GM19043 (cell line): Measurements from ENCODE around the gene VASH1.

Source experiments
- ATAC-seq: cut with Tn5 transposase; IDR thresholded peaks from one replicate; pipeline ENCODE4 v1.9.1; 2021; ENCODE audit warnings: low read depth; ENCODE audit not compliant: unreplicated experiment

Gene VASH1

DNA sequence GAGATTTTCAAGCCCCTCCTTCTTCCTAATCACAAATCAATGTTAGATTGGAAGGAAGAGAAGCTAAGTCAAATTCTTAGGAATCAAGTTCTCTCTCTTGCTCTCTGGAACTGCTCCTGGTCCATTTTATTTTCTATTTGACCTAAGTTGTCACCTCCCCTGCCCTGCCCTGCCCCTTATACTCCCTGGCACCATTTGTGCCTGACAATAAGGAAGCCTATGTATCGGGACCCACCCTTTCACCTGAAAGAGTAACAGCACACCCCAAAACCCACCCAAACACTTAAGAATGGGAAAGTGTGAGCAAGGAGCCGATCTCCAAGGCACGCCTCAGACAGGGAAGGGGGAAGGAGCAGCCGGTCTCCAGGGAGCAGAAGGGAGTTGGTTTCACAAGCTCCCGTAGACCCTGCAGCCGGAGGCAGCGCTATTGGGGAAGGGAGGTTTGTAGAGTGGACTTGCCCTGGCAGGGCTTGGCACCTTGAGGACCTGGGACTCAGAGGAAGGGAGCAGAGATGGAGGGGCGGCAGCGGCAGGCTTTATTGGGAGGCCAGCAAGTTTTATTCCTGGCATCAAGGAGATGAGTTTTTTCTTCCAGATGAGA lies 66.5 kb downstream of the VASH1 start:
- ATAC-seq = no peak

DNA sequence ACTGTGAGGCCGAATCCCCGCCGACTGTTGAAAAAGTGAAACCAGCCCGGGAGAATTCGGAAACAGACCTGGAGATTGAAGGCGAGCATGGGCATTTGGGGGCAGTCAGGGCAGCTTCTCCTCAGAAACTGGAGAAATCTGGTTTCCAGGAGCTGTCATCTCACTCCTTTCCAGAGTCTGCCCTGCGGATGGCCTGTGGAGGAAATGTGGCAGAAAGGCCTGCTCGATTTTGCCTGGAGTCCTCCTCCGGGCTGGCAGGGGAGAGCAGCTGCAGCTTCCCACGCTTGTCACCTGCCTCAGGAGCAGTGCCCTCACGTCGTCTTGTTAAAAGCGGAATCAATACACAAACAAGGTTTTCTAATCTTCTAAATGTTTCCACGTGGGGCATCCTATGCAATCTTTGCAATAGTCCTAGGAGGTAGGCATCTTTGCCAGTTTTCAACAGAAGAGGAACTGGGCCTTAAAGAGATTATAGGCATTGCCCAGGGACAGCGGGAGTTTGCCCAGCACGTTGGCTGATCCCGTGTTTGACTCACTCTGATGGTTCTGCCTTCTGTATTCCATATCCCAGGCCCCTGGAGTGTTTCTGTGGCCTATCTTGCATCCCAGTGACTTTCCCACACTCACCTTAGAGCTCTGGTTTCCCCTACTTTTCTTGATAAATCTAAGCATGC lies 67.2 kb downstream of the VASH1 start:
- ATAC-seq = no peak

DNA sequence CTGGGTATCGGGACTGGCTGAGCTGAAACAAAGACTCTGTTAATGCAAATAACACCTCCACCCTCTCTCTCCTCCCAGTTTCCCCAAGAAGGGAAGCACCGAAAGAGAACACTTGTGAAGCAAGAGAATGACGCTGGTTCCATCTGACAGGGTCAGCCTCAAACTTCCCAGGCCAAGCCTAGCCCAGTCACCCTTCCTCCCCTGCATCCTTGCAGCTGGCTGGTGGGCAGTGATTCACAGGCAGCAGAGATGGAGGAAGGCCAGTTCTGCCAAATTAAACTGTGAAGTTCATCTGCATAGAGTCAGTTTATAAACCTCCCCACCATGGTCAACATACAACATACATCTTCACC lies 67.7 kb downstream of the VASH1 start:
- ATAC-seq = no peak

DNA sequence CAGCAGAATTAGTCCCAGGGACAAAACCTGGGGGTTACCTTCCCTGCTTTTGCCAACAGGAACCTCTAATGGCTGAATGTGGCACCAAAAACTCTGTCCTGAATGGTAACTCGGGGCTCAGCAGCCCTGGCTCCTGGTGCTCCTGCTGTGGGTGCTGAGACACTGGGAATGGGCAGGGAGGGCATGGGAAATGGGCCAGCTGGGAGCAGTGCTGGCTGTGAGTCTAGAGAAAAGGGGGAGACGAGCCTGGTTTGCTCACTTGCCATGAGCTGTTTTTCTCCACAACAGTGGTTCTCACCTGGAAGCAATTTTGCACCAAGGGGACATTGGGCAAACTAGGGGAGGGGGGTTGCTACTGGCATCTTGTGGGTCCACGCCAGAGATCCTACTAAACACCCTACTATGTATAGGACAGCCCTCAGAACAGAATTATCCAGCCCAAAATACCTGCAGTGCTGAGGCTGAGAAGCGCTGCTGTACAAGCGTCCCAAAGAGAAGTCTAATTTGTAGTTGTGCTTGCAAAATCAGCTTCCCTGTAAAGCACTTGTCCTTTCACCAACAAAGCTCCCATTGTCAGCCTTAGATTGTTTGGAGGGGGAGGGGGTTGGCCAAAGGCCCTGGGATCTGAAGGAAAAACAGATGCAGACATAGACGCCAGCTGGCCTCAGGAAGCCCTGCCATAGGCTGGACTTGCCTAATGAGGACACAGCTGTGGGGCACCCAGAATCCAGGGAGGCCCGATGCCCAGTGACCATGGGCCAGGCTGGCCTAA lies 68.6 kb downstream of the VASH1 start:
- ATAC-seq = no peak

DNA sequence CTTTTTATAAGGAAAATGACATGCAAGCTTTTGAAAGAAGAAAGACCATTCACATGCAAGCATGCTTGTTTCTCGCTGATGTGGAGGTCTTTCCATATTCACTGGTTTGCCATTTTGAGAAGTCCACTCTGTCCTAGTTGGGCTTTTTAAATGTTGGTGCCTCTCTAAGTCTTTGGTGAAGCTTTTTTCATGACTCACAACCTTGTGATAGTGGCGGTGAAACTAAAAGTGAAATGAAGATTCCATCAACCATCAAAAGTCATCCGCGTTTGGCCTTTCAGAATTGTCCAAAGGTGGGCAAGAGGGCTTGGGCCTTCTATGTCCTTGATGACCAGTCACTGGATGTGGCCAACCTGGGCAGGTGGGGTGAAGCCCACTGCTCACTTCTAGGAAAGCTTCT lies 69.3 kb downstream of the VASH1 start:
- no peak for ATAC-seq

DNA sequence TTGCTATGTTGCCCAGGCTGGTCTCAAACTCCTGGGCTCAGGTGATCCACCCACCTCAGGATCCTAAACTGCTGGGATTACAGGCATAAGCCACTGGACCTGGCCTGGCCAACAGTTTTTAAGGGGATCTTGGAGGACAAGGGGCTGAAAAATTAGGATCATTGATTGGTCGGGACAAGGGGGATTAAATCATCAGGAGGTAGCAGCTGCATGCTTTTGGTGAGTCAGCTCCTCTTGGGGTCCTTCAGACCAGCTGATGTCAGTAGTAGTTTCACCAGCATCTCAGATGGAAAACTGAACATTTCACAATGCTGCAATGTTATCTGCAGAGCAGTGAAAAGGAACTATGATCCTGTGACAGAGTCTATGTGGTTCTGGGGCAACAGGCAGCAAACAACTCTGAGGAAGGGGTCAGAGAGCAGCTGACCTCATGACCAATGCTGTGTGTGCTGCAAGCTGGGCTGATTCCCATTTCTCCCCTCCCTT lies 71.3 kb downstream of the VASH1 start:
- no peak for ATAC-seq
